ENCODE results near the gene CRIM1.

CRIM1 gene

DNA sequence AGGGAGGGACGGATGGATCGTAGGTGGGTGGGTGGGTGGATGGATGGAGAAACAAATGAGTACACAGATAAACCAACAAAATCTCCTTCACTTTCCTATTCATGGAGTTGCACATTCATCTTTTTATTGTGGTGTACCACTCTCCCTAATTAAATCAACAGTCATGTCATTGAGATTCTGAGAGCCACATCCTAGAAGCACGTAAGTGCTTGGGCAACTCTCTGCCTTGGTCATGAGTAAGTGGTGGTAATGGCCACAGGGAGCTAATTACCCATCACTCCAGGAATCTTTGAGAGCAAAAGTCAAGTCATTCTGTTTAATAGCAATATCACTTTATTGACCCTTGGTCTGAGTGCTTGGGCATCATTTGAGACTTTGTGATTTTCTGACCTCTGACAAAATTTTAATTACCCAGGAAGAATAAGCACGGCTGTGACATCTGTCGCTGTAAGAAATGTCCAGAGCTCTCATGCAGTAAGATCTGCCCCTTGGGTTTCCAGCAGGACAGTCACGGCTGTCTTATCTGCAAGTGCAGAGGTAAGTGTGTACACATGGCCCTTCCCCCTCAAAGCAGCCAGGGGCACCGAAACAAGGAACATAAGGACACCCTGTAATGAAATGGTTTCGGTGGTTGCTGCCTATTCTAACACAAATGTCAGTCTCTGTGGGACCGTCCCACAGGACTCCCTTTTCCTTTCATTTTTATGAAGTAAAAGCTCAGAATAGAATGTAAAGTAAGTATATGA, 156.5 kb downstream of the CRIM1 start:
- no peak overlapping the region for H3K4me3 ChIP-seq (ENCODE audit: low read depth in 1 of 2, low read length in 2 of 2)
- TF ChIP-seq CTCF (IDR thresholded peaks at IDR 0.05; ENCODE audit: borderline replicate concordance, extremely low read depth, low read length, poor library complexity, severe bottlenecking) (no peak), EZH2 (IDR thresholded peaks at IDR 0.05; ENCODE audit: borderline replicate concordance, low read depth, low read length, severe bottlenecking) (no peak)
- H3K27me3 ChIP-seq (ENCODE audit: insufficient read depth, low read length, poor library complexity), result peaks cover 7% of the 10 kb centered on the region
- H3K9me3 ChIP-seq (ENCODE audit: insufficient read depth, low read length, severe bottlenecking), result no peaks in the 10 kb centered on the region
- no peaks in the 10 kb centered on the region for H4K20me1 ChIP-seq (ENCODE audit: insufficient read depth, low read length)
- no peak overlapping the region for H3K9ac ChIP-seq (ENCODE audit: low read depth, low read length)
- no peak for ATAC-seq (ENCODE audit: insufficient read depth, low read depth)
- H3K4me1 ChIP-seq (ENCODE audit: insufficient read depth, low read length), result no peaks in the 10 kb centered on the region
- no peak overlapping the region for H2AFZ ChIP-seq (ENCODE audit: low read depth, low read length)
- no peak overlapping the region for H3K27ac ChIP-seq (ENCODE audit: low read length)
- no peaks in the 10 kb centered on the region for H3K79me2 ChIP-seq (ENCODE audit: insufficient read depth, low read length)
- DNase-seq, result no peak
- H3K36me3 ChIP-seq (ENCODE audit: insufficient read depth, low read length), result no peaks in the 10 kb centered on the region
- no peak overlapping the region for H3K4me2 ChIP-seq (ENCODE audit: insufficient read depth, low read length)

DNA sequence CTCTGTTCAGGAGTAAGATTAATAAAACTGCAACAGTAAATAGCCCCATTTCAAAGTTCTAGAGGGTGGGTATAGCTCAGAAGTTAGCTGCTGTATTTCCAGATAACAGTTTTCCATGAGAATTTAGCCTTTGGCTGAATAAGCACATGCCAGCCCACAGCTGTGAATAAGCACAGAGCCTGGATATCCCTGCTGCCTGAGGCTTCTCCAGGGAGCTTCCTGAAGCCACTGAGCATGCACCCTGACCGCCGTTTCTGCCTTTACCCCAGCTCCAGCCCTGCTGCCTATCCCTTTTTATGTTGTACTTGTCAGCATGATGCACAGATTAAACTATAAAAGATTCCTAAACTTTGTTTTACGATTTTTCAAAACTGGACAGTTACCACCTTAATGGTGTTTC, 157.1 kb downstream of the CRIM1 start:
- H3K9ac ChIP-seq (ENCODE audit: low read depth, low read length), result no peak overlapping the region
- DNase-seq (no peak), ATAC-seq (ENCODE audit: insufficient read depth, low read depth) (no peak)
- no peak overlapping the region for H3K27ac ChIP-seq (ENCODE audit: low read length)
- no peaks in the 10 kb centered on the region for H4K20me1 ChIP-seq (ENCODE audit: insufficient read depth, low read length)
- TF ChIP-seq CTCF (IDR thresholded peaks at IDR 0.05; ENCODE audit: borderline replicate concordance, extremely low read depth, low read length, poor library complexity, severe bottlenecking) (no peak), EZH2 (IDR thresholded peaks at IDR 0.05; ENCODE audit: borderline replicate concordance, low read depth, low read length, severe bottlenecking) (no peak)
- H3K9me3 ChIP-seq (ENCODE audit: insufficient read depth, low read length, severe bottlenecking), result no peaks in the 10 kb centered on the region
- no peak overlapping the region for H3K4me2 ChIP-seq (ENCODE audit: insufficient read depth, low read length)
- H3K79me2 ChIP-seq (ENCODE audit: insufficient read depth, low read length), result no peaks in the 10 kb centered on the region
- no peak overlapping the region for H2AFZ ChIP-seq (ENCODE audit: low read depth, low read length)
- H3K27me3 ChIP-seq (ENCODE audit: insufficient read depth, low read length, poor library complexity), result peaks cover 7% of the 10 kb centered on the region
- no peaks in the 10 kb centered on the region for H3K36me3 ChIP-seq (ENCODE audit: insufficient read depth, low read length)
- H3K4me3 ChIP-seq (ENCODE audit: low read depth in 1 of 2, low read length in 2 of 2), result no peak overlapping the region
- no peaks in the 10 kb centered on the region for H3K4me1 ChIP-seq (ENCODE audit: insufficient read depth, low read length)

DNA sequence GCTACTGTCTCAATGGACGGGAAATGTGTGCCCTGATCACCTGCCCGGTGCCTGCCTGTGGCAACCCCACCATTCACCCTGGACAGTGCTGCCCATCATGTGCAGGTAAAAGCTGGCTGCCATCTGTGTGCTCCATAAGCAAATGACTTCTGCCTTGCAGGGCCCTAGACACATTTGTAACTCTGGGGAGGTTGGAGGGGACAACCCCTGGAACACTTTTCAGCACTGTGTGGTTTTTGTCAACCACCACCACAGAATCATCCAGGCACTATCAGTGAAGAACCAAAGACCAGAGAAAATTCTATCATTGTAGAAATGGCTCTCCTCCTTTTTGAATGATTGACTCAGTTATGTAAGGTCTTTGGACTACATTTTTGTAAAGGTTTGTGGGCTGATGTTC, 158.1 kb downstream of the CRIM1 start:
- ATAC-seq (ENCODE audit: insufficient read depth, low read depth) (no peak), DNase-seq (no peak)
- Histone ChIP-seq H3K36me3 (ENCODE audit: insufficient read depth, low read length) (no peaks in the 10 kb centered on the region), H3K9me3 (ENCODE audit: insufficient read depth, low read length, severe bottlenecking) (no peaks in the 10 kb centered on the region), H3K4me3 (ENCODE audit: low read depth in 1 of 2, low read length in 2 of 2) (no peak overlapping the region), H4K20me1 (ENCODE audit: insufficient read depth, low read length) (no peaks in the 10 kb centered on the region), H2AFZ (ENCODE audit: low read depth, low read length) (no peak overlapping the region), H3K27me3 (ENCODE audit: insufficient read depth, low read length, poor library complexity) (peaks cover 7% of the 10 kb centered on the region), H3K79me2 (ENCODE audit: insufficient read depth, low read length) (no peaks in the 10 kb centered on the region), H3K4me1 (ENCODE audit: insufficient read depth, low read length) (no peaks in the 10 kb centered on the region), H3K9ac (ENCODE audit: low read depth, low read length) (no peak overlapping the region), H3K4me2 (ENCODE audit: insufficient read depth, low read length) (no peak overlapping the region), H3K27ac (ENCODE audit: low read length) (no peak overlapping the region)
- TF ChIP-seq CTCF (IDR thresholded peaks at IDR 0.05; ENCODE audit: borderline replicate concordance, extremely low read depth, low read length, poor library complexity, severe bottlenecking) (no peak), EZH2 (IDR thresholded peaks at IDR 0.05; ENCODE audit: borderline replicate concordance, low read depth, low read length, severe bottlenecking) (no peak)

Data from DND-41 (cell line).